H1 (cell line): Measurements from ENCODE around the gene PEPD. TPM values are rescaled to one million over a fixed set of nuclear protein-coding genes. Genes with fewer than 3 reads are reported as not detected.
A peak's percentile ranks its signal among the peaks of the same experiment; 100 is the strongest.

Experiments used
- CTCF ChIA-PET: fragments of 300-600 bp; sonication (Branson Sonifier 250); formaldehyde crosslinking; loops from one replicate; lab custom pipeline; 2021; ENCODE audit not compliant: partially characterized antibody; lab: Charles Lee
- POLR2A ChIA-PET: fragments of 300-600 bp; sonication (Branson Sonifier 250); formaldehyde crosslinking; loops from one replicate; lab custom pipeline; 2021; ENCODE audit warnings: inconsistent platforms; ENCODE audit not compliant: partially characterized antibody; lab: Charles Lee
- DNase-seq, 2 experiments: peaks; one replicate each; pipeline versions ENCODE4 v3.0.0 to v3.0.0-alpha.2; 2010 to 2022; ENCODE audit warnings: low spot score in 2 of 2, low read depth in 1 of 2, mixed read lengths in 1 of 2
- FAIRE-seq: peaks from 2 replicates; lab custom pipeline; 2011; peaks lifted over from hg19 to GRCh38; lab: Jason Lieb, UNC
- H2AFZ ChIP-seq: 2 replicates; pipeline ENCODE4 v1.8.1; 2012; ENCODE audit warnings: low read length, inconsistent platforms
- H2AK5ac ChIP-seq: 2 replicates; pipeline ENCODE4 v1.6.1; 2013; ENCODE audit warnings: low read depth, low read length
- H2BK120ac ChIP-seq: replicated peaks from 2 replicates; pipeline ENCODE3; 2013; ENCODE audit warnings: low read depth, low read length, inconsistent platforms
- H2BK12ac ChIP-seq: 2 replicates; pipeline ENCODE4 v1.6.1; 2013; ENCODE audit warnings: low read depth, low read length
- H2BK15ac ChIP-seq: 2 replicates; pipeline ENCODE4 v1.6.1; 2013; ENCODE audit warnings: low read length
- H2BK20ac ChIP-seq: 2 replicates; pipeline ENCODE4 v1.6.1; 2013; ENCODE audit warnings: low read length
- H2BK5ac ChIP-seq: 2 replicates; pipeline ENCODE4 v1.6.1; 2013; ENCODE audit warnings: low read depth, low read length
- H3K14ac ChIP-seq: 2 replicates; pipeline ENCODE4 v1.6.1; 2013; ENCODE audit warnings: inconsistent platforms; ENCODE audit not compliant: insufficient read length
- H3K18ac ChIP-seq: 2 replicates; pipeline ENCODE4 v1.6.1; 2013; ENCODE audit warnings: low read length; ENCODE audit errors: extremely low read depth
- H3K23ac ChIP-seq: 2 replicates; pipeline ENCODE4 v1.6.1; 2013; ENCODE audit warnings: inconsistent platforms; ENCODE audit not compliant: insufficient read length
- H3K23me2 ChIP-seq: 2 replicates; pipeline ENCODE4 v1.6.1; 2013; ENCODE audit warnings: low read depth, low read length
- H3K27ac ChIP-seq: 2 replicates; pipeline ENCODE4 v1.6.1; 2011; ENCODE audit warnings: low read depth, low read length, inconsistent platforms
- H3K27me3 ChIP-seq, 4 experiments: replicated peaks in 1 of 4; 1 replicate in 1 of 4; 2 replicates in 3 of 4; pipeline versions ENCODE4 v1.6.1 to v1.8.1; 2011 to 2013; ENCODE audit warnings: low read length in 3 of 4, mild to moderate bottlenecking in 3 of 4, inconsistent platforms in 2 of 4, mixed read lengths in 2 of 4, moderate library complexity in 1 of 4; ENCODE audit not compliant: control insufficient read depth in 3 of 4, insufficient read depth in 3 of 4; ENCODE audit errors: extremely low read depth in 1 of 4
- H3K36me3 ChIP-seq, 4 experiments: 2 replicates each; pipeline versions ENCODE4 v1.6.1 to v1.8.1; 2011 to 2013; ENCODE audit warnings: mild to moderate bottlenecking in 4 of 4, low read length in 3 of 4, moderate library complexity in 2 of 4, control low read depth in 1 of 4, inconsistent platforms in 1 of 4; ENCODE audit not compliant: insufficient read depth in 4 of 4, control insufficient read depth in 2 of 4
- H3K4ac ChIP-seq: replicated peaks from 2 replicates; pipeline ENCODE3; 2013; ENCODE audit warnings: low read length, low read depth, mixed read lengths, inconsistent platforms; ENCODE audit not compliant: insufficient read length
- H3K4me1 ChIP-seq, 4 experiments: replicated peaks in 1 of 4; 1 replicate in 1 of 4; 2 replicates in 3 of 4; pipeline versions ENCODE4 v1.6.1 to v1.8.1; 2011 to 2013; ENCODE audit warnings: low read length in 3 of 4, inconsistent platforms in 2 of 4, mixed read lengths in 1 of 4; ENCODE audit not compliant: insufficient read depth in 4 of 4, control insufficient read depth in 3 of 4
- H3K4me2 ChIP-seq, 2 experiments: 2 replicates each; pipeline versions ENCODE4 v1.6.1 to v1.8.1; 2011 to 2013; ENCODE audit warnings: low read depth in 2 of 2, low read length in 2 of 2, control low read depth in 1 of 2, inconsistent platforms in 1 of 2, mild to moderate bottlenecking in 1 of 2; ENCODE audit not compliant: insufficient read depth in 1 of 2
- H3K4me3 ChIP-seq, 4 experiments: fragments of 200-600, 300-600 bp in 1 of 4; sonication (generic), shearing (Covaris generic), sonication (Bioruptor Twin) in 1 of 4; 2 replicates each; pipeline versions ENCODE4 v1.5.1 to v1.8.1; 2011 to 2016; ENCODE audit warnings: low read length in 4 of 4, low read depth in 3 of 4, control low read depth in 2 of 4, inconsistent platforms in 2 of 4, mild to moderate bottlenecking in 2 of 4, mixed read lengths in 1 of 4, moderate library complexity in 1 of 4; ENCODE audit not compliant: insufficient read depth in 2 of 4; ENCODE audit errors: extremely low read depth in 1 of 4
- H3K56ac ChIP-seq: replicated peaks from 2 replicates; pipeline ENCODE3; 2013; ENCODE audit warnings: low read depth, mild to moderate bottlenecking, mixed read lengths, low read length, inconsistent platforms; ENCODE audit not compliant: insufficient read length
- H3K79me1 ChIP-seq: 2 replicates; pipeline ENCODE4 v1.6.1; 2013; ENCODE audit warnings: low read depth, low read length, control low read depth
- H3K79me2 ChIP-seq, 2 experiments: 2 replicates each; pipeline versions ENCODE4 v1.6.1 to v1.8.1; 2012 to 2013; ENCODE audit warnings: low read length in 2 of 2, mild to moderate bottlenecking in 2 of 2, inconsistent platforms in 1 of 2; ENCODE audit not compliant: insufficient read depth in 2 of 2, control insufficient read depth in 1 of 2
- H3K9ac ChIP-seq, 4 experiments: replicated peaks in 1 of 4; 1 replicate in 1 of 4; 2 replicates in 3 of 4; pipeline versions ENCODE4 v1.6.1 to v1.8.1; 2011 to 2013; ENCODE audit warnings: low read depth in 3 of 4, low read length in 3 of 4, control low read depth in 2 of 4, mild to moderate bottlenecking in 2 of 4, moderate library complexity in 2 of 4, inconsistent platforms in 1 of 4; ENCODE audit errors: extremely low read depth in 1 of 4
- H3K9me3 ChIP-seq, 2 experiments: 2 replicates each; pipeline versions ENCODE4 v1.6.1 to v1.8.1; 2012 to 2013; ENCODE audit warnings: mild to moderate bottlenecking in 2 of 2, moderate library complexity in 2 of 2, control low read depth in 1 of 2, inconsistent platforms in 1 of 2, low read depth in 1 of 2, low read length in 1 of 2, mixed read lengths in 1 of 2; ENCODE audit not compliant: insufficient read depth in 2 of 2
- H4K20me1 ChIP-seq, 2 experiments: replicated peaks in 1 of 2; 2 replicates each; pipeline versions ENCODE3 to v1.8.1; 2011 to 2013; ENCODE audit warnings: inconsistent platforms in 2 of 2, low read length in 2 of 2, mild to moderate bottlenecking in 1 of 2; ENCODE audit not compliant: insufficient read depth in 2 of 2, control insufficient read depth in 1 of 2
- H4K5ac ChIP-seq: 2 replicates; pipeline ENCODE4 v1.6.1; 2013; ENCODE audit warnings: low read length, low read depth, mixed read lengths, inconsistent platforms; ENCODE audit not compliant: insufficient read length
- H4K8ac ChIP-seq: 2 replicates; pipeline ENCODE4 v1.8.0; 2013; ENCODE audit warnings: mild to moderate bottlenecking, moderate library complexity, low read length, inconsistent platforms; ENCODE audit not compliant: insufficient read depth; ENCODE audit errors: extremely low read depth
- H4K91ac ChIP-seq: replicated peaks from 2 replicates; pipeline ENCODE3; 2013; ENCODE audit warnings: low read length, mixed read lengths, inconsistent platforms; ENCODE audit not compliant: insufficient read length
- CEBPB ChIP-seq: IDR thresholded peaks from 2 replicates; pipeline ENCODE4 v1.6.1; 2012; ENCODE audit warnings: low read depth, low read length
- FOSL1 ChIP-seq: IDR thresholded peaks from 2 replicates; pipeline ENCODE4 v1.6.1; 2011; ENCODE audit warnings: mild to moderate bottlenecking, low read depth, low read length, moderate library complexity; ENCODE audit not compliant: insufficient read depth
- polyA plus RNA-seq, 7 experiments: library from polyadenylated mRNA; depleted of rRNA in 3 of 7; stranded (reverse) in 5 of 7; unstranded in 2 of 7; fragments of >200 nt in 5 of 7; fragments of 200-250 nt in 2 of 7; gene quantifications; 1 replicate in 5 of 7; 2 replicates in 1 of 7; 4 replicates in 1 of 7; pipeline versions ENCODE4 v1.2.1 to v1.2.3, GENCODE V29; 2011 to 2013; ENCODE audit warnings: missing spikeins in 2 of 7, mixed read lengths in 2 of 7
- total RNA-seq: library from RNA; stranded (reverse); fragmentation: NEBNext Ultra II Directional; extraction: Animal tissue kit (Norgen Biotek cat#: 25700); gene quantifications from 2 replicates; pipeline ENCODE4 v1.2.1, GENCODE V29; 2021

The PEPD gene
- total and polyA plus RNA-seq, 2 of the 8 experiments (the other 6 are each of a cell fraction or from before 2014, with no cell fraction given): 84.1 to 178 TPM

GRCh38 chr19:33346665-33347064, 174.9 kb downstream of the PEPD start:
- Histone ChIP-seq H2BK15ac (no peak overlapping the region), H2BK12ac (no peak overlapping the region), H3K23me2 (no peaks in the 10 kb centered on the region; the same call in 1 of the 2 replicates)

More at GRCh38 chr19:33346665-33347064, 174.9 kb downstream of the PEPD start:
- no peak for FAIRE-seq
- H3K4me2 ChIP-seq: no peak overlapping the region
- H4K91ac ChIP-seq: no peak overlapping the region
- no peak overlapping the region for H4K5ac ChIP-seq
- no peak overlapping the region for H2AK5ac ChIP-seq
- peak; percentile 74 for TF ChIP-seq CEBPB
- TF ChIP-seq FOSL1: no peak
- TF ChIP-seq, all 59 proteins: peak for 1
- no peaks in the 10 kb centered on the region for H3K36me3 ChIP-seq
- no peak overlapping the region for H4K8ac ChIP-seq
- 0 out of 7 replicates have a peak, but pooled peaks cover 0 to 3% (median 0%) of the 10 kb centered on the region in 4 experiments for H3K27me3 ChIP-seq
- no peak overlapping the region for H2AFZ ChIP-seq
- no peaks in the 10 kb centered on the region for H3K79me2 ChIP-seq
- ChIA-PET CTCF (interaction anchor here (1.2 to 1.4 kb wide), 2 partner anchors 104 to 111 kb away, joined by 3 to 4 read pairs; no protein-coding TSS in a partner anchor), POLR2A (no interaction called here)
- H3K9ac ChIP-seq: no peak overlapping the region
- H2BK120ac ChIP-seq: no peak overlapping the region
- H4K20me1 ChIP-seq: no peaks in the 10 kb centered on the region
- H3K79me1 ChIP-seq: no peaks in the 10 kb centered on the region
- no peak overlapping the region for H3K27ac ChIP-seq
- H3K9me3 ChIP-seq: no peaks in the 10 kb centered on the region
- H3K23ac ChIP-seq: no peak overlapping the region
- no peak overlapping the region for H3K56ac ChIP-seq
- H3K18ac ChIP-seq: no peak overlapping the region
- no peak overlapping the region for H3K4me3 ChIP-seq
- no peak overlapping the region for H3K14ac ChIP-seq
- no peak for DNase-seq
- H2BK20ac ChIP-seq: no peak overlapping the region
- no peaks in the 10 kb centered on the region; a peak in 1 of 7 replicates for H3K4me1 ChIP-seq
- no peak overlapping the region for H2BK5ac ChIP-seq
- H3K4ac ChIP-seq: no peak overlapping the region
